MCF 10A (cell line): ENCODE results near the gene CCDC85C. TPM values are rescaled to one million over a fixed set of nuclear protein-coding genes. Genes with fewer than 3 reads are reported as not detected.

ENCODE experiments used
- BruUV-seq: library from RNA; stranded (reverse); fragments of 400-500 nt; replicated peaks from 2 replicates; lab custom pipeline; 2021; lab: Mats Ljungman, UMichigan
- CTCF ChIA-PET: fragments of 300-600 bp; sonication (Branson Sonifier 250); formaldehyde crosslinking; extraction: SDS; loops from one replicate; lab custom pipeline; 2021; ENCODE audit warnings: antibody characterized with exemption, inconsistent platforms; lab: Yijun Ruan, JAX
- POLR2A ChIA-PET: fragments of 300-600, 350-650 bp; sonication (Branson Sonifier 250); formaldehyde crosslinking; extraction: SDS; loops from one replicate; lab custom pipeline; 2020; ENCODE audit warnings: antibody characterized with exemption, inconsistent platforms; lab: Yijun Ruan, JAX
- DNase-seq: peaks from one replicate; pipeline ENCODE4 v3.0.0-alpha.2; 2018; ENCODE audit not compliant: unreplicated experiment
- H3K27ac Mint-ChIP-seq: one replicate; pipeline ENCODE4 v1.8.0; 2022; ENCODE audit warnings: mild to moderate bottlenecking, low read depth, mixed read lengths; ENCODE audit not compliant: unreplicated experiment
- H3K27me3 Mint-ChIP-seq: one replicate; pipeline ENCODE4 v1.8.0; 2022; ENCODE audit warnings: mixed read lengths; ENCODE audit not compliant: insufficient read depth, unreplicated experiment
- H3K36me3 Mint-ChIP-seq: one replicate; pipeline ENCODE4 v1.8.0; 2022; ENCODE audit warnings: mild to moderate bottlenecking, moderate library complexity, mixed read lengths; ENCODE audit not compliant: insufficient read depth, unreplicated experiment
- H3K4me1 Mint-ChIP-seq: one replicate; pipeline ENCODE4 v1.8.0; 2022; ENCODE audit warnings: mixed read lengths; ENCODE audit not compliant: insufficient read depth, unreplicated experiment
- H3K4me3 Mint-ChIP-seq: one replicate; pipeline ENCODE4 v1.8.0; 2022; ENCODE audit warnings: mild to moderate bottlenecking, moderate library complexity, mixed read lengths; ENCODE audit not compliant: unreplicated experiment
- H3K9me3 Mint-ChIP-seq: one replicate; pipeline ENCODE4 v1.8.0; 2022; ENCODE audit warnings: mixed read lengths; ENCODE audit not compliant: unreplicated experiment
- CTCF ChIP-seq: fragments of 200-600 bp; IDR thresholded peaks from one replicate; pipeline ENCODE4 v1.8.0; 2022; ENCODE audit warnings: antibody characterized with exemption, mild to moderate bottlenecking; ENCODE audit not compliant: unreplicated experiment
- intact Hi-C: fragments of 100-400 bp; cut with micrococcal nuclease; formaldehyde crosslinking; loops from 2 replicates; pipeline ENCODE4 v1.14.1; 2022
- total RNA-seq: library from RNA; stranded (reverse); gene quantifications from 2 replicates; pipeline ENCODE4 v1.2.3, GENCODE V29; 2022

Gene CCDC85C
- total RNA-seq, 1 experiment from 2014 or later: 29.9 TPM

GRCh38 chr14:99627510-99628381 is 23.7 kb upstream of the CCDC85C start:
- Mint-ChIP-seq H3K27ac (no peak overlapping the region), H3K9me3 (no peaks in the 10 kb centered on the region), H3K4me3 (no peak overlapping the region), H3K27me3 (no peaks in the 10 kb centered on the region), H3K4me1 (peaks cover 4% of the 10 kb centered on the region), H3K36me3 (no peaks in the 10 kb centered on the region)
- no peak for DNase-seq
- no TSS peak for BruUV-seq
- intact Hi-C loops: loop anchor here (1.0 kb wide), 1 partner anchor 64 kb away; no protein-coding TSS in a partner anchor
- ChIA-PET CTCF (interaction anchor here (0.5 to 2.8 kb wide), 31 partner anchors 9 to 454 kb away, joined by 3 to 22 read pairs (median 5); no protein-coding TSS in a partner anchor), POLR2A (no interaction called here)
- TF ChIP-seq CTCF: no peak

DNA sequence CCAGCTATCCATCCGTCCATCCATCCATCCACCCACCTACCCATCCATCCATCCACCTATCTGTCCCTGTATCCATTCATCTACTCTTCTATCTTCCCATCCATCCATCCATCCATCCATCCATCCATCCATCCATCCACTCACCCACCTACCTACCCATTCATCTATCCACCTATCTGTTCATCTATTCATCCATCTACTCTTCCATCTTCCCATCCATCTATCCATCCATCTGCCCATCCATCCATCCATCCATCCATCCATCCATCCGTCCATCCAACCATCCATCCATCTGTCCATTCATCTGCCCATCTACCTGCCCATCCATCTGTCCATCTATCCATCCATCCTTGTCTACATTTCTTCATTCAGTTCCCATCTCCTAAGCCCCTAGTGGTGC is 23.1 kb upstream of the CCDC85C start:
- TF ChIP-seq CTCF: no peak
- CTCF ChIA-PET: interaction anchor here (1.1 to 2.8 kb wide), 4 partner anchors 10 to 109 kb away, joined by 3 to 11 read pairs (median 8); no protein-coding TSS in a partner anchor
- intact Hi-C loops: no loop called here
- no TSS peak for BruUV-seq
- H3K36me3 Mint-ChIP-seq: no peaks in the 10 kb centered on the region
- peaks cover 5% of the 10 kb centered on the region for H3K4me1 Mint-ChIP-seq
- POLR2A ChIA-PET: no interaction called here
- H3K9me3 Mint-ChIP-seq: no peaks in the 10 kb centered on the region
- H3K4me3 Mint-ChIP-seq: no peak overlapping the region
- no peaks in the 10 kb centered on the region for H3K27me3 Mint-ChIP-seq
- DNase-seq: no peak
- H3K27ac Mint-ChIP-seq: no peak overlapping the region

DNA sequence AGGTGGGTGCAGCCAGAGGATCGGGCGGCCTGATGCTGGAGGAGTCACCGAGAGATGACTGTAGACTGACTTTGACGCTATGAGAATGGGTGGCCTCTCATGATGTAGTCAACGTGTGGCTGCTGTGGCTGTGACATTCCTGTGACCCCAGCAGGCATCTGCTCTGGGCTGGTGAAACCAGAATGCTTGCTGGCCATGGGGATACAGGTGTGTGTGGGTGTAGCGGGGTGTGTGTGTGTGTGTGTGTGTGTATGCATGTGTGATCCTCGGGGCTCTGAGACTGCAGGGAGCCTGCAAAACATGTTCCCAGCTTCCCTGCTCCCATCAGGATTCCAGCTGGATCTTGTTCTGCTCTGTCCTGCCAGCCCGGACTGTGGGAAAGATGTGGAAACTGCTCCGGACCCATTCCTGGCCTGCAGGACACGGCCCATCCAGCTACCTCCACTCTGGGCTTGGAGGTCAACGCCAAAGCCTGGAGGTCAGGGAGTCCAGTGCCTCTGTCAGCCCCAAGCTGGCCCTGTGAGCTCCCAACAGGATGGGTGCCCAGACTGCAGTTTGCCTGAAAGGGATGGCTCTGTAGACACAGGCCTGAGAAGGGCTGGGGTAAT is 22.1 kb upstream of the CCDC85C start:
- Mint-ChIP-seq H3K4me1 (peaks cover 5% of the 10 kb centered on the region), H3K27me3 (no peaks in the 10 kb centered on the region), H3K27ac (no peak overlapping the region), H3K9me3 (no peaks in the 10 kb centered on the region), H3K4me3 (no peak overlapping the region), H3K36me3 (no peaks in the 10 kb centered on the region)
- ChIA-PET POLR2A (interaction anchor here (0.8 kb wide), 1 partner anchor 38 kb away, joined by 4 read pairs; no protein-coding TSS in a partner anchor), CTCF (interaction anchor here (0.7 to 2.8 kb wide), 3 partner anchors 47 to 108 kb away, joined by 3 to 11 read pairs (median 3); no protein-coding TSS in a partner anchor)
- intact Hi-C loops: no loop called here
- no TSS peak for BruUV-seq
- TF ChIP-seq CTCF: no peak
- no peak for DNase-seq

DNA sequence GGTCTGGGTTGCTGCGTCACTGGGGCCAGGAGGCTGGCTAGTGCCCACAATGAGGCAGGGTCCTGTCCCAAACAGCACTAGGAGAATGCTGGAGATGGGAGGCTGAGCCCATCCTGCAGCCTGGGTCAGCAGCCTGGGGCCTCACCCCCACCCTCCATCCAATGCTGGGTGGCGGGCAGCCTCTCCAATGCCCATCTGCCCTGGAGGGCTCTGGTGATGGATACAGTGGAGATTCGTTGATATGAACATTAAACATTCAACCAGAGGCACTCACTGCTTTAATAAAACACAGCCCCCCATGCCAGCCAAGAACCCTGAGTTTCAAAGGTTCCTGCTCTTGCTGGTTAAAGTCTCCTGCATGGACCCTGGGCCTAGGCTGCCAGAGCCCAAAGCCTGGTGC is 21.5 kb upstream of the CCDC85C start:
- Mint-ChIP-seq H3K36me3 (no peaks in the 10 kb centered on the region), H3K27ac (no peak overlapping the region), H3K4me1 (peaks cover 5% of the 10 kb centered on the region), H3K27me3 (no peaks in the 10 kb centered on the region), H3K9me3 (no peaks in the 10 kb centered on the region), H3K4me3 (no peak overlapping the region)
- no TSS peak for BruUV-seq
- intact Hi-C loops: no loop called here
- POLR2A ChIA-PET: no interaction called here
- no peak for TF ChIP-seq CTCF
- no peak for DNase-seq
- CTCF ChIA-PET: no interaction called here
